Activated naive CD4-positive, alpha-beta T cell (primary cell): ENCODE measurements around the gene GAPT.

Experiments
- DNase-seq, 4 experiments: peaks; one replicate each; lab custom pipeline; 2025; lab: John Stamatoyannopoulos, UW

The GAPT gene

GRCh38 chr5:58491216-58491892, at the start of gene GAPT:
Gene GAPT (plus strand): TSS chr5:58491435. CDS start chr5:58494537, 3,102 bp downstream.
- DNase-seq, result no peak

DNA sequence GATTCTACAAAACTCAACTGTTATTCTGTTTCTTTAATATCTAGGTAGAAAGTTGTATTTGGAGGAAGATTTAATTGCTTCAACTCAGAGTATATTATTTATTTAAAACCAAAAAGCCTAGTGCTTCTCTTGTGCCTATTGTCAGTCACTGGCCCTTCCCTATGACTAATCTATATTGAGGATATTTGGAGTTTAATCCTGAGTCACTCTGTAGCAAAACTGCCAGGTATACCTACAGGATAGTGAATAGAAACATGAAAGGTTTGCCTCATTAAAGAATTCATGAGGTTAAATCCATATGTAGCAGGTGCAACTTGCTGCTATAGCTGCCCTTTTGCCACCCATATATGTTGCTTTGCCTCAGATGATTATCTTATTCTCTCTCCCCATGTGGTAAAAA, 46.4 kb upstream of the GAPT start:
- DNase-seq, result no peak

- no peak for DNase-seq
Measured at GRCh38 chr5:58446024-58446423, 45.2 kb upstream of the GAPT start.

GRCh38 chr5:58447226-58447625, 44.0 kb upstream of the GAPT start:
- DNase-seq, result no peak

DNA sequence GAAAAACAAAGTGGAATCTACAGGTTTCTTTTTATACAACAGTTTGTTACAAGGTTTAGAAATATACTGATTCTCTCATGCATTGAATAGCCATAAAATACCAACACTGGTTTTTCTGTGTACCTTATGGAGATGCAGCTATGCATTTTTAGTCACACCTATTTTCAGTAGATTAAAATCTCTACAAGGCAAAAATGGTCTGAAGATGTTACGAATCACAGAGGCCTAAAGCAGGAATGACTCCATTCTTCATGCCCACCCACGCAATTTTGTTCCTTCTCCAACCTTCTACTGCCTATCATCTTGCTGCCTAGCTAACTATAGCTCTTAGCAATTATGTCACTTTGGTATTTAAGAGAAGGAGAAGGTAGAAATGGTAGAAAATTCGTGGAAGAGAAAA, 41.2 kb upstream of the GAPT start:
- no peak for DNase-seq

GRCh38 chr5:58450811-58451629, 40.2 kb upstream of the GAPT start:
- DNase-seq, result no peak

DNA sequence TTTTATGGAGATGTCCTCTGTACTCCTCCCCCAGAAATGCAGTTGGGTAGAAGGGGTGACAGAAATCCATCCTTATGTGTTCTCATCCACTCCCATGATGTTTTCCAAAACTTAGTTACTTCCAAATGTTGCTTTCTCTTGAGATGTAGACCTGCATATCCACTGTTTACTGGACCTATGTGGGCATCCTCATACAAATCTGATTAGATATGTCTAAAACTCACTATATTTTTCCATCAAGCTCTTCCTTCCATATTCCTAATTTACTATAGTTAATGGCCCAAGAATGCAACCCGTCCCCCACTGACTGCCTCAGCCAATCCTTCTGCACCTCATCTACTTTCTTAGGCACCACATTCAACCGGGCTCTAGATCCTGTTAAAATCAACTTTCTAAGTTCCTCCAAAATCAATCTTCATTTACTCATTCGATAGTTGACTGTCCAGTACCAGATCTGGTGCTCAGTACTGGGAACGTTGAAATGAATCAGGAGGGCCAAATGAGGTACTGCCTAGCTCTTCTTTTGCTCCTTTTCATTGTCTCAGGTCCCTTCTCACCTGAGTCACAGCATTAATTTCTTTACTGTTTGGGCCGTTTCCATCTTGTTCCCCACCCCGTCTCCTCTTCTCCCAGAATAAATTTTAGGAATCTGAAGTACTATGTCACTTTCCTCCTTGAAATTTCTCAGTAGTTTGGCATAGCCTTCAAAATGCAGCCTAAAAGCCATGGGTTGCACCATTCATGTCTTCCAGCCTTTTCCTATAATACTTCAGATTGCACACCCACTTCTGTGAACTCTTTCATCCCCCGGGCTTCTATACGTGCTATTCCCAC, 39.3 kb upstream of the GAPT start:
- DNase-seq, result no peak

- DNase-seq, result no peak
Measured at GRCh38 chr5:58452566-58453258, 38.5 kb upstream of the GAPT start.

DNA sequence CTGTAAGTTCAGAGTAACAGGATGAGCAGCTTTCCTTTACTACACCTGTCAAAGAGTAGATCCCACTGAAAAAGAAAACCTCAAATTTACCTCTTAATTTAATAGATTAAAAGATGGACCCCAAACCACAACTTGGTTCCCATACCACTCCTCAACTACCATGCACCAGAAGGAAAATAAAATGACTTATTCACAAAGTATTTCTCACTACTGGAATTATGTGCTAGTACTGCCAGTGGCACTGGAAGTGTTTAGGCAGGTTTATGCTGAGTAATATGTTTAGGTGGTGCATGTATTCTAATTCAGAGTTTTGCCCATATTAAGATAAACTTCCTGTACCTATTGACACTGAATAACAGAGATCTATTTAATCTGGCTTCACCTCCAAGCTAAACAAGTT, 37.9 kb upstream of the GAPT start:
- no peak for DNase-seq

DNA sequence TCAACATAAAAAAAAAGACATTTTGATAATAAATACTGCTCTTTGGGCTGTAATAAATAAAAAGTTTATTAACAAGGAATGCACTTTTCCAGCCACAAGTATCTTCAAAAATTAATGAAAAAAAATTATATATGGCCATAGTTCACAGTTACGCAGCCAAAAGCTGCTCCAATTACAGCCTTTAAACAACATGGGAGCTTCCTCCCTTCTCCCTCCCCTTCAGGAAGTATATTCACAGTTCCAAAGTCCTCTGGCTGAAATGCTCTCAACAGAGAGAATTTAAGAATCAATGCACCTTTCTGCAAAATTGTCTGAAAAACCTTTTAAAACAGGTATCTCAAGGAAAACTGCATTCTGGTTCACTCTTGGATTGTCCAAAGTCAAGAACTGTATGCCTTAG, 37.2 kb upstream of the GAPT start:
- no peak for DNase-seq

GRCh38 chr5:58455066-58455465, 36.2 kb upstream of the GAPT start:
- DNase-seq, result no peak

DNA sequence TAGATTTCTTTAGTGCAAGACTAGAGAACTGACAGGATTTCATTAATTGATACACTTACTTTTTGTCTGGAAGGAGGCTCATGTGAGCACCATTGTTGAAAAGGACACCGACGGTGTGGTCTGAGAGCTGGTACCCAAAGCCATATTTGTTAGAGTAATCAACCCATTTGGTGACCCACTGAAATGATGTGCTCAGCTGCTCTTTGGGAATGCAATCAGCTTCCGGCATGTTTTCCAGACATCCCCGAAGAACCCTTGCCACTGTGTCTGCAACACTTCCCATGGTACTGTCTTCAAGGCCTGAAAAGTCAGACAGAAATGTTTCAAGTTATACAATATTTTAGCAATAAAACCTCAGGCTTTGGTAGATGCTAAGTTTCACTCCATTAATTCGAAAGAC, 35.8 kb upstream of the GAPT start:
- no peak for DNase-seq

GRCh38 chr5:58456026-58456425, 35.2 kb upstream of the GAPT start:
- DNase-seq, result no peak

GRCh38 chr5:58456486-58456885, 34.7 kb upstream of the GAPT start:
- DNase-seq, result no peak

- no peak for DNase-seq
Measured at GRCh38 chr5:58457050-58457449, 34.2 kb upstream of the GAPT start.

GRCh38 chr5:58458141-58458742, 33.0 kb upstream of the GAPT start:
- DNase-seq, result no peak

DNA sequence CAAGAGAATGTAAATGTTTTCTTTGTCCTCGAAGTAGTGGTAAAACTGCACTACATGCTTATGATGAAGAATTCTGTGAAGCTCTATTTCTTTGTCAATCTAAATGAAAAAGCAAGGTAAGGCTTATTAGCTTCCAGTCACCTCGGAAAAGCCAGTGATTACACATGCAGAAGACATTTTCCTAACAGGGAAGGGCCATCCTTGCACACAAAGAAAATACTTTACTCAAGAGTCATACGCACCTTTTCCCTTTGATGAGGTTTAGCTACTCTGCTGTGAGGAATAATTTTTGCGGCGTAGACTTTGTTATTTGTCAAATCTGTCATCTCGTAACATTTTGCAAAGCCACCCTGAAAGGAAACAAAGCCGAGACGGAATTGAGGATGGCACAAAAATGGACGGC, 32.5 kb upstream of the GAPT start:
- DNase-seq, result no peak

DNA sequence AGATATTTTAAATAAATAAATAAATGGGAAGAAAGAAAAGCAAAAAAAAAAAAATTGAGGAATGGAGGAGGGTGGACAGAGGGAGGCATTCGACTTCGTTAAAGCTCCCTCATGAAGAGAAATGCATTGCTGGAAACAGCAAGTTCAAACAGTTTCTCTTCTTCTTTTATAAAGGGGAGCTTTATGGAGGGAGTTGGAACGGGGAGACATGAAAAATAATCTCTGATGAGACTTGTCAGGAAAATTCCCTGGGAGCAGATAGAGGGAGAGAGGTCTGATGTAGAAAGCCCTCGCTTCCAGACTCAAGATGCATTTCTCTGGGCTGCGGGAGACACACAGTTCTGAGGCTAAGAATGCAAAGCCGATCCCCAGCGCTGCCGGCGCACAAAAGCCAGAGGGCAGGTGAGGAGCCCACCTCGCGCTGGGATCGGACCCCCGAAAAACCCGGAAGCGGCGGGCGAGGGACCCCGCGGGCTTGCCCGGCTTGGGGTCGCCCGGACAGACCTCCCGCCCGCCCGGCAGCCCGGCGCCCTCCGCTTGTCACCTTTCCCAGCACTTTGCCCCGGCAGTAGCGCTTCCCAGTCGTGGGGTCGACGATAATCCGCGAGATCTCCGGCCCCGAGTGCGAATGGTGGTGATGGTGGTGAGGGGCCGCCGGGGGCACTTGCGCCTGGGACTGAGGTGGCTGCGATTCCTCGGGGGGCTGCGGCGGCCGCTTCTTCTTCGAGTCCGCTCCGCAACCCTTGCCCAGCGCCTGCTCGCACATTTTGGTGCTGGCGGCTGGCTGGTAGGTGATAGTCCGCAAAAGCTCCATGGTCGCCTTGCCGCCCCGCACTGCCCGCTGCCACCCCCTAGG, 31.9 kb upstream of the GAPT start:
- DNase-seq, result peak in 3 of 4 experiments; percentile 22 to 28 (median 23)

GRCh38 chr5:58460002-58460731, 31.1 kb upstream of the GAPT start, which contains the start of gene PLK2:
Gene PLK2 (minus strand): TSS chr5:58460086. CDS start chr5:58459959, 127 bp downstream.
- peak; percentile 74 to 91 (median 82) for DNase-seq
